Lower leg skin (tissue), 4 donors: ENCODE data around the gene FAM124A. TPM values are rescaled to one million over a fixed set of nuclear protein-coding genes. Genes with fewer than 3 reads are reported as not detected.

Experiments used
- DNase-seq, 2 donors: peaks; one replicate each; pipeline ENCODE4 v3.0.0-alpha.2; 2019; ENCODE audit warnings: low spot score in 2 of 2
- H3K4me3 ChIP-seq: fragments of 200-600 bp; sonication (generic); 2 replicates; pipeline ENCODE4 v1.5.1; 2017; ENCODE audit warnings: mild to moderate bottlenecking, low read depth; ENCODE audit not compliant: poor library complexity, severe bottlenecking
- CTCF ChIP-seq, 3 donors: fragments of 450-650 bp; IDR thresholded peaks; one replicate each; pipeline ENCODE4 v1.5.1; 2016; ENCODE audit warnings: antibody characterized with exemption in 3 of 3, mild to moderate bottlenecking in 3 of 3, moderate library complexity in 2 of 3
- POLR2A ChIP-seq, 2 donors: fragments of 450-650 bp; IDR thresholded peaks; one replicate each; pipeline ENCODE4 v1.6.1; 2016 to 2017; ENCODE audit warnings: antibody characterized with exemption in 2 of 2, mild to moderate bottlenecking in 1 of 2, moderate library complexity in 1 of 2
- WGBS, 2 donors: methylation state at CpG; one replicate each; pipeline ENCODE4 v1.1.5; 2018; 5-methylcytosine and 5-hydroxymethylcytosine counted together
- intact Hi-C: fragments of 100-400 bp; cut with DNase I; formaldehyde crosslinking; loops from one replicate; pipeline ENCODE4 v1.15.0; 2023; ENCODE audit warnings: low total_unique reads
- total RNA-seq, 4 donors: library from RNA; depleted of rRNA; stranded (reverse); fragments of >200 nt; gene quantifications; one replicate each; pipeline ENCODE4 v1.1.0, GENCODE V29; 2016

FAM124A gene
- total RNA-seq, 4 donors from 2014 or later: 0.30 to 5.0 (median 2.1) TPM

- WGBS, 2 donors: 71 to 75% methylated on average over 7 of the region's 7 CpGs
- no peak for TF ChIP-seq POLR2A (IDR thresholded peaks at IDR 0.05)
- TF ChIP-seq CTCF (IDR thresholded peaks at IDR 0.05): no peak
- DNase-seq: no peak
- no peak overlapping the region for H3K4me3 ChIP-seq
- intact Hi-C loops: no loop called here
Measured at GRCh38 chr13:51305271-51305967, 83.2 kb downstream of the FAM124A start.

- H3K4me3 ChIP-seq: no peak overlapping the region
- WGBS, 2 donors: 69 to 70% methylated on average over 6 of the region's 6 CpGs
- intact Hi-C loops: no loop called here
- no peak for TF ChIP-seq POLR2A (IDR thresholded peaks at IDR 0.05)
- no peak for TF ChIP-seq CTCF (IDR thresholded peaks at IDR 0.05)
- DNase-seq: no peak
Measured at GRCh38 chr13:51308781-51309180, 86.6 kb downstream of the FAM124A start.

- 85 to 86% methylated on average over 2 of the region's 2 CpGs for WGBS, 2 donors
- DNase-seq: no peak
- intact Hi-C loops: no loop called here
- TF ChIP-seq CTCF (IDR thresholded peaks at IDR 0.05): no peak
- no peak for TF ChIP-seq POLR2A (IDR thresholded peaks at IDR 0.05)
- H3K4me3 ChIP-seq: no peak overlapping the region
Measured at GRCh38 chr13:51311231-51311630, 89.0 kb downstream of the FAM124A start.

GRCh38 chr13:51311957-51312520 lies 89.8 kb downstream of the FAM124A start:
- intact Hi-C loops: no loop called here
- DNase-seq: no peak
- H3K4me3 ChIP-seq: no peak overlapping the region
- WGBS, 2 donors: 90 to 91% methylated on average over 5 of the region's 5 CpGs
- no peak for TF ChIP-seq POLR2A (IDR thresholded peaks at IDR 0.05)
- no peak for TF ChIP-seq CTCF (IDR thresholded peaks at IDR 0.05)

GRCh38 chr13:51313619-51314018 lies 91.4 kb downstream of the FAM124A start:
- no peak overlapping the region for H3K4me3 ChIP-seq
- intact Hi-C loops: no loop called here
- WGBS, 2 donors: 73 to 76% methylated on average over 1 of the region's 1 CpG
- no peak for DNase-seq
- TF ChIP-seq POLR2A (IDR thresholded peaks at IDR 0.05) (no peak), CTCF (IDR thresholded peaks at IDR 0.05) (no peak)
